Peyer's patch (tissue), 4 donors: ENCODE data around the gene MDN1. TPM values are rescaled to one million over a fixed set of nuclear protein-coding genes. Genes with fewer than 3 reads are reported as not detected.

Experiments used
- DNase-seq, 3 donors: peaks; one replicate each; pipeline ENCODE4 v3.0.0-alpha.2; 2017 to 2019
- H3K27ac ChIP-seq, 4 donors: fragments of 200-600 bp; sonication (generic); one replicate each; pipeline ENCODE4 v1.5.1; 2016 to 2019
- H3K27me3 ChIP-seq, 2 donors: fragments of 200-600 bp; sonication (generic); one replicate each; pipeline ENCODE4 v1.5.1; 2019
- H3K36me3 ChIP-seq, 3 donors: fragments of 200-600 bp; sonication (generic); one replicate each; pipeline ENCODE4 v1.5.1; 2016 to 2019
- H3K4me1 ChIP-seq, 4 donors: fragments of 200-600 bp; sonication (generic); one replicate each; pipeline ENCODE4 v1.5.1; 2016 to 2019
- H3K4me3 ChIP-seq, 4 donors: fragments of 200-600 bp; sonication (generic); 1 replicate in 3 of 4; 2 replicates in 1 of 4; pipeline ENCODE4 v1.5.1; 2016 to 2019; ENCODE audit warnings: mild to moderate bottlenecking in 1 of 4
- H3K9me3 ChIP-seq, 4 donors: fragments of 200-600 bp; sonication (generic); one replicate each; pipeline ENCODE4 v1.5.1; 2016 to 2019; ENCODE audit warnings: mild to moderate bottlenecking in 1 of 4
- POLR2A ChIP-seq, 2 donors: fragments of 450-650 bp; IDR thresholded peaks; one replicate each; pipeline ENCODE4 v1.5.1; 2017; ENCODE audit warnings: antibody characterized with exemption in 2 of 2, mild to moderate bottlenecking in 2 of 2, moderate library complexity in 2 of 2
- total RNA-seq, 4 donors: library from RNA; depleted of rRNA; stranded (reverse); fragments of >200 nt; gene quantifications; one replicate each; pipeline ENCODE4 v1.1.0, GENCODE V29; 2016
- TF ChIP-seq, protein P1 (sequence below), 6 experiments: fragments of 450-650 bp in 4 of 6; fragments of 200-600 bp in 2 of 6; sonication (generic) in 1 of 6; IDR thresholded peaks; one replicate each; pipeline ENCODE4 v1.5.1; 2017 to 2019; ENCODE audit warnings: antibody characterized with exemption in 6 of 6, mild to moderate bottlenecking in 3 of 6, moderate library complexity in 1 of 6

Gene MDN1
- total RNA-seq, 4 donors from 2014 or later: 19.6 to 62.7 (median 35.5) TPM

DNA sequence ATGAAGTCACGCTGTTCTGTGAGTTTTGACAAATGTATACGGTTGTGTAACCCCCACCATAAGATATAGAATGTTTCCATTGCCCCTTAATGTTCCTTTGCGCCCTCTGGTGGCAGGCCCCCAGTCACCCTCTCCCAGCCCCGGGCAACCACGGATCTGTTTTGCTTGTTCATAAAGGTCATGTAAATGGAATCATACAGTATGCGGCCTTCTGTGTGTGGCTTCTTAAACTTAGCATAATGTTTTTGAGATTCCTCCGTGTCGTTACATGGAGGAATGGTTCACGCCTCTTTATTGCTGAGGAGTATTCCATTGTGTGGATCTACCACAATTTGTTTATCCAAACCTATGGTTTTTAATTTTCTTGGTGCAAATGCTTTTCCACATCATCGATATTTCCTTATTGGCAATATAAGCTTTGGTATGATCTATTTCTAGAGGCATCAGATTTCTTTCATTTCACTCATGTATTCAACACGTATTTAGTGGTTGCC, 209.4 kb downstream of the MDN1 start:
- no peaks in the 10 kb centered on the region for H3K4me1 ChIP-seq
- peak; percentile 74 to 89 (median 80) for DNase-seq
- H3K9me3 ChIP-seq: no peaks in the 10 kb centered on the region
- H3K27ac ChIP-seq: no peak overlapping the region
- no peaks in the 10 kb centered on the region for H3K36me3 ChIP-seq
- no peak overlapping the region for H3K4me3 ChIP-seq
- H3K27me3 ChIP-seq: no peaks in the 10 kb centered on the region
- no peak for TF ChIP-seq POLR2A (IDR thresholded peaks at IDR 0.05)
- TF ChIP-seq, protein P1, sequence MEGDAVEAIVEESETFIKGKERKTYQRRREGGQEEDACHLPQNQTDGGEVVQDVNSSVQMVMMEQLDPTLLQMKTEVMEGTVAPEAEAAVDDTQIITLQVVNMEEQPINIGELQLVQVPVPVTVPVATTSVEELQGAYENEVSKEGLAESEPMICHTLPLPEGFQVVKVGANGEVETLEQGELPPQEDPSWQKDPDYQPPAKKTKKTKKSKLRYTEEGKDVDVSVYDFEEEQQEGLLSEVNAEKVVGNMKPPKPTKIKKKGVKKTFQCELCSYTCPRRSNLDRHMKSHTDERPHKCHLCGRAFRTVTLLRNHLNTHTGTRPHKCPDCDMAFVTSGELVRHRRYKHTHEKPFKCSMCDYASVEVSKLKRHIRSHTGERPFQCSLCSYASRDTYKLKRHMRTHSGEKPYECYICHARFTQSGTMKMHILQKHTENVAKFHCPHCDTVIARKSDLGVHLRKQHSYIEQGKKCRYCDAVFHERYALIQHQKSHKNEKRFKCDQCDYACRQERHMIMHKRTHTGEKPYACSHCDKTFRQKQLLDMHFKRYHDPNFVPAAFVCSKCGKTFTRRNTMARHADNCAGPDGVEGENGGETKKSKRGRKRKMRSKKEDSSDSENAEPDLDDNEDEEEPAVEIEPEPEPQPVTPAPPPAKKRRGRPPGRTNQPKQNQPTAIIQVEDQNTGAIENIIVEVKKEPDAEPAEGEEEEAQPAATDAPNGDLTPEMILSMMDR (IDR thresholded peaks at IDR 0.05): peak; percentile 40 to 88 (median 72)

DNA sequence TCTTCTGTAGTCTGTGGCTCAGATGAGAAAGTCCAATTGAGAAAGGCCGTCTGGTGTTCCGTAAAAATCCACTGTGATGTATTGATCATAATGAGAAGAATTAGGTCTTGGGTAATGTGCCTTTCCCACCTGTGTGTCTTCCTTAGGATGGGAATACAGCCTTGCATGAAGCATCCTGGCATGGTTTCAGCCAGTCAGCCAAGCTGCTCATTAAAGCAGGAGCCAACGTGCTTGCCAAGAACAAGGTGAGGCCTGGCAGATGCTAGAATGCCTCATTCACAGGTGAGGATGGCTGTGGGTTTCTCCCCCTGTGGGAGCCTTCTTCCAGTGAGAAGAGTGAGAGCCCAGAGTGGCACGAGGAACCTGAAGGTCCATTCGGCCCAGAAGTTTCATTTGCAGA, 213.7 kb downstream of the MDN1 start:
- Histone ChIP-seq H3K36me3 (no peaks in the 10 kb centered on the region), H3K4me1 (no peaks in the 10 kb centered on the region), H3K27me3 (no peaks in the 10 kb centered on the region), H3K4me3 (no peak overlapping the region), H3K9me3 (no peaks in the 10 kb centered on the region), H3K27ac (no peak overlapping the region)
- TF ChIP-seq, protein P1 (IDR thresholded peaks at IDR 0.05): no peak
- TF ChIP-seq POLR2A (IDR thresholded peaks at IDR 0.05): no peak
- DNase-seq: no peak

DNA sequence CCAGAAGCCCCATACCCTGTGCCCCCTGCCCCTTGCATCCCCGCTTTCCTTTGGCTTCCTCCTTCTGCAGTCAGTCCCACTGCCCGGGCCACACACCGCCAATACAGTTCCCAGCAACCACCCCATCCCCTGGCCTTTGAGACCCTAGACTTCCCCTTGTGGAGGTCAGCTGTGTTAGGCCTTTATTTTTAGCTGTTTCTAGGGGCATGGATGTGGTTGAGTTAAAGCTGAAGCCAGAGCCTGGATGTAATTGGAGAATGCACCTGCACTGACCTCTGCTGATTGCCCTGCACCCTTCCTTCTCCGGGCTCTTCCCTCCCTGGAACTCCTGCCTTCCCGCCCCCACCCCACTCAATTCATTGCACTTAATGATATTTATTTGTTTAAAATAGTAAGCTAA, 214.9 kb downstream of the MDN1 start:
- Histone ChIP-seq H3K4me1 (no peaks in the 10 kb centered on the region), H3K4me3 (no peak overlapping the region), H3K27ac (no peak overlapping the region), H3K27me3 (no peaks in the 10 kb centered on the region), H3K36me3 (no peaks in the 10 kb centered on the region), H3K9me3 (no peaks in the 10 kb centered on the region)
- no peak for TF ChIP-seq POLR2A (IDR thresholded peaks at IDR 0.05)
- TF ChIP-seq, protein P1 (IDR thresholded peaks at IDR 0.05): no peak
- no peak for DNase-seq

DNA sequence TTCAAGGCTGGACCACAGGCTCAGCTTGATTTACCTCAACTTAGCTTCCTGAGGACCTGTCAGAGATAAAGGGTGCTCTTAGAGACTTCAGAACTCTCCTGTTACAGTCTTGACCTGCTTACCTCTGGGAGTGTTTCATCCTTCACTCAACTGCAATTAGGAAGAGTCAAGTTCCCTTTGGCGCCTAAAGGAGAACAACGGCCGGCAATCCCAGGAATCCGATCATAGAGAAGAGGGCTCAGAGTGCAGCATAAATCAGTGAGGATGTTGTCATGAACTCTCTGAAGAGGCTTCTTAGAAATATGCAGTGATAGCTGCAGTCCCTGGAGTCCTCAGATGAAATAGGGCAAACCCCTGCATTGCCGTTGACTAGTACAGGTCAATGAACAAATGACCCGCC, 217.4 kb downstream of the MDN1 start:
- no peak overlapping the region for H3K27ac ChIP-seq
- H3K27me3 ChIP-seq: no peaks in the 10 kb centered on the region
- TF ChIP-seq POLR2A (IDR thresholded peaks at IDR 0.05): no peak
- TF ChIP-seq, protein P1 (IDR thresholded peaks at IDR 0.05): no peak
- no peak for DNase-seq
- no peak overlapping the region for H3K4me3 ChIP-seq
- H3K4me1 ChIP-seq: no peaks in the 10 kb centered on the region
- no peaks in the 10 kb centered on the region for H3K9me3 ChIP-seq
- no peaks in the 10 kb centered on the region for H3K36me3 ChIP-seq

DNA sequence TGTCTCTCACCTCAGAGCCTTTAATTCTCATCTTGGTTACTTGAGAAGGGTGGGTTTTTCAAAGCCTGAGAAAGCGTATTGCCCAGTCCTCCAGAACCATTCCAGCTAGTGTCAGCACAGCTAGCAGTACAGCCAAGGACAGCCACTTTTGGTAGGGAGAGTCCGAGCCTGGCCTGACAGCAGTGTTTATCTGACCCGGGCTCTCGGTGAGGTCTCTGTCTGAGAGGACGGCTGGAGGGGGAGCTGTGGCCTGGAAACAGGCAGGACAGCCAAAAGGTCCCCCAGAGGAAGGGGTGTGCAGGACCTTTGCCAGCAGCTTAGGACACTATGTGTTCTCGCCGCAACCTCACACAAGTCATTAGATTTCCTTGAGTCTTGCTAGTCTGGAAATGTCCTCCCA, 219.9 kb downstream of the MDN1 start:
- H3K9me3 ChIP-seq: no peaks in the 10 kb centered on the region
- no peaks in the 10 kb centered on the region for H3K27me3 ChIP-seq
- DNase-seq: no peak
- no peak overlapping the region for H3K4me3 ChIP-seq
- no peak overlapping the region for H3K27ac ChIP-seq
- TF ChIP-seq, protein P1 (IDR thresholded peaks at IDR 0.05): no peak
- no peak for TF ChIP-seq POLR2A (IDR thresholded peaks at IDR 0.05)
- no peaks in the 10 kb centered on the region for H3K36me3 ChIP-seq
- no peaks in the 10 kb centered on the region for H3K4me1 ChIP-seq

DNA sequence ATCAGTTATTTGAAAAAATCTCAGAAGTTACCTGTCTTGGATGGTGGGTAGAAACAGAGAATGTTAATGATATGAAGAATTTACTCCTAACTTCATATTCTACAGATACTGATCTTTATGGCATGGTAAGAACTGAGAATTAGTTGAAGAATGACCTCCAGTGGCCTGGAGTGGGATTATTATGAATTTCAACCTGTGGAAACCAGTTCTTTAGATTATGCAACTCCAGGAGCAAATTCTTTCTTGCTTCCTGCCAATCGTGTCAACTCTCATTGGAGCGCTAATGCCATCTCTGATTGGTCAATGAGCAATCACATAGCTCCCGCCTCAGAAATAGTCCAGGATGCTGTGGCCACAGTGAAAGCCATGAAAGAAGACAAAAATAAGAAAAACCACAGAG, 221.6 kb downstream of the MDN1 start:
- Histone ChIP-seq H3K4me1 (no peaks in the 10 kb centered on the region), H3K9me3 (no peaks in the 10 kb centered on the region), H3K27me3 (no peaks in the 10 kb centered on the region), H3K4me3 (no peak overlapping the region), H3K27ac (no peak overlapping the region), H3K36me3 (no peaks in the 10 kb centered on the region)
- DNase-seq: no peak
- TF ChIP-seq, protein P1 (IDR thresholded peaks at IDR 0.05): peak in 1 of 6 experiments; percentile 9
- TF ChIP-seq POLR2A (IDR thresholded peaks at IDR 0.05): no peak
